ENCODE measurements around the gene KIRREL3.

KIRREL3 gene

DNA sequence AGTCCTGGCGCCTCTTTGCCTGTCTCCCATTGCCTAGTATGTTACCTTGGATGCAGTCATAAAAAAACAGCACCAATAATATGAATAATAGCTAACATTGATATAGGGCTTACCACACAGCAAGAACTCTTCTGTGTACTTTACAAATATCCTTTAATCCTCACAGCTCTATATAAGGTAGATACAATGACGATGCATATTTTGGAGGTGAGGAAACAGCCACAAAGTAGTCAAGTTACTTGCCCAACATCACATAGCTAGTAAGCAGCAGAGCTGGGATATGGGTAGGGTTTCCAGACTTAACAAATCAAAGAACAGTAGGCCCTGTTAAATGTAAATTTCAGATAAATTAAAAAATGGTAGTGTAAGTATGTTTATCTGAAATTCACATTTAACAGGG is 516.3 kb downstream of the KIRREL3 start:
- no peak for DNase-seq (ENCODE audit: low spot score)

DNA sequence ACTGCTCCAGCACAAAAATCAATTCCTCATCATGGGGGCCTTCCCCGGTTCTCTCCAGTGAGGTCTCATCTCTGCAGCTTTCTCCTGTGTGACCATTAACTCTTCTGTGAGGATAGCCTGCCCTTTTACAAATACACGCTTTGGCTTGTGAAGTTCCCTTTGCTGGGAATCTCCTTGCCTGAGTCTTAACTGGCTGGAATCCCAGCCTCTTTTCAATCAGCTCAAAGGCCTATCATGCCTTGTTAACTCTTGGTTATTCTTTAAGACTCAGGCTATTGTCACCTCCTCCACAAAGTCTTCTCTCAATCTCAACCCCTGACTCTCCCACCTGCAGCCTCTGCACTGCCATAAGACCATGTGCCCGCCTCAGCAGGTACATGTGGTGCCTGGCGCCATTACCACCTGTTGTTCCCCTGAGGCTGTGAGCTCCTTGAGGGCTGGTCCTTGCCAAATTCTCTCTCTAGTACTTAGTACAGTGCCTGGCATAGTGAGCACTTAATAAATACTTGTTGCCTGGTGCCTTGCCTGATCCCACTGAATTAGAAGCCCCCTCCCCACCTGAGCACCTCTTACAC is 516.9 kb downstream of the KIRREL3 start:
- no peak for DNase-seq (ENCODE audit: low spot score)

DNA sequence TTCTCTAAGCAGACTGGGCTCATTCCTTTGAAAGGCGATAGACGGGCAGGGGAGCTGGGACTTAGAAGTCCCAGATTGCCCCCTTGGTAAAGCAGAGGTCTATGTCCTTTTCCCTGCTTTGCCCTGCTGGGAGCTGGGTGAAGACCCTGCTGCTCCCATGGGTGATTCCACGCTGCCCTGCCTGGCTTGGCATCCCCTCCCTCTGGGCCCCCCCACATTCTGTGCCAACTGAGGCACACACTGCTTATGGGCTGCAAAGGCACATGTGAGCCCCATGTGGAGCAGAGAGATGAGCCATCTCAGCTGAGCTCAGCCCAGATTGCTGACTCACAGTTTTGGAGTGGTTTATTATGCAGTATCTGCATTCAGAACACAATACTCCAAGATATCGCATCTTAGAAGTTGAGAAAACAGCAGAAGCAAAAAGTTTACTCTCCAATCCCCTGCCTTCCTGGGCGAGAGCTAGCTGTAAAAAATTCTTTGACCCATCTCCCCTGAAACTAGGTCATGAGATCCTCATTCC is 517.9 kb downstream of the KIRREL3 start:
- DNase-seq (ENCODE audit: low spot score) = no peak

DNA sequence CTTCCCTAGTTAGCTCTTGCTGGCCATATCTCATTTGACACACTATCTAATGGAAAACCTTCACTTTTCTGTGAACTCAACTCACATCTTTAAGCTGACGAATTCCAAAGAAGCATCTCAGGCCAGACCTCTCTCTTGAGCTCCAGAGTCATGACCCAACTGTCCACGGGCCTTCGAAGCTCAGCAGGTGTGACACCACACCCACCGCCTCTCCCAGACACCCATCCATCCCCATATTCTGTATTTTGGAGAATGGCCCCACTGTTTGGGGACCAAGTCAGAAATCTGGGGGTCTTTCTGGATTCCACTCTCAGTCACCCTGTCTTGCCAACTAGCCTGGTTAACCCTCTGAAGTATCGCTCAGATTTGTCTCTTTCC is 519.3 kb downstream of the KIRREL3 start:
- no peak for DNase-seq (ENCODE audit: low spot score)

DNA sequence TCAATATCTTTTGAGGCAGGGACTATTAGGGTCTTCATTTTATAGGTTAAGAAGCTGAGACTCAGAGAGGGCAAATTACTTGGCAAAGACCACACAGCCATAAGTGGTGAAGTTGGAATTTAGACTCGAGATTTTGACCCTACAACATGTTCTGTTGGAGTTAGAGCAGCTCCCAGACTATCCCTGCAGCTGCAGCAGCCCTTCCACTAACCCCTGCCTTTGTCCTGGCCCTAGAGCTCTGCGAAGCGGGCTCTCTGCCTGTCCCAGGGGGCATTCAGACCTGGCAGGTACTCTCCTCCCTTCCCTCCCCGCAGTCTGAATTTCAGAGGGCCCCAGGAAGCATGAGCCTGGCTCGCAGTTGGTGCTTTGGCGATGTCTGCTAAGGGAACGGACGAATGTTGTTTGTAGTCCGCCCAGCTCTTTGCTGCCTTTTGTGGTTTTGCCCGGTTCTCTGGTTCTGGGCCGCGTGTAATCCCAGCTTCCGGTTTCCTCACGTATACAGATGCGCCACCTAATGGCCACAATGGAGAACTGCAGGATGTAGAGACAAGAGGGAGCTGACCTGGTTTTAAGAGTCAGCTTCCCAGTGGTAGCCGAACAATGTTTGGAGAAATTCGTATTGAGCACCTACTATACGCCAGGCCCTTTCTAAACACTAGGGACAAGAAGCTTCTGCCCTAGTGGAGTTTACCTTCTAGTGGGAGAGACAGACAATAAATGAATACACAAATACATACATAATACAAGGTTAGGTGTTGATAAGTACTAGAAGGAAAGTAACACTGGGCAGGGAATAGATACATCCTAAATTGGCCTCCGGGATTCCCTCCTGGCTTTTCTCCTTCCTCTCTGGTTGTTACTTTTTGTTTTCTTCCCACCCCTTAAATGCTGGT is 519.9 kb downstream of the KIRREL3 start:
- peak; percentile 81 for DNase-seq (ENCODE audit: low spot score)

DNA sequence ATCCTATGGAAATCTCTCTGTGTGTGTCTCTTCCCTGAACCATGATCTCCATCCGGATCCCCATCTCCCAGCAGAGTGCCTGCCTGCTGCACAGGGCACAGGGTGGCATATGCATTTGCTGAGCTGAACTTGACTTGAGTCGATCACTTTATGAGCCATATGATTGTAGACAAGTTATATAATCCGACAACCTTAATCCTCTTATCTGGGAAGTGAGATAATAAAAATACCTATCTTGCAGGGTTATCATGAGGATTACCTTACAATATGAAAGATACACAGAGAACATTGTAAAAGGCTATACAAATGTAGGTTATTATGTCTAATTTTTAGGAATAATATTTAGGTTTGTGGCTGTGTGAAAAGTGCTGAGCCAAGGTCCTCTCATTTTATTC is 520.6 kb downstream of the KIRREL3 start:
- DNase-seq (ENCODE audit: low spot score) = no peak

DNA sequence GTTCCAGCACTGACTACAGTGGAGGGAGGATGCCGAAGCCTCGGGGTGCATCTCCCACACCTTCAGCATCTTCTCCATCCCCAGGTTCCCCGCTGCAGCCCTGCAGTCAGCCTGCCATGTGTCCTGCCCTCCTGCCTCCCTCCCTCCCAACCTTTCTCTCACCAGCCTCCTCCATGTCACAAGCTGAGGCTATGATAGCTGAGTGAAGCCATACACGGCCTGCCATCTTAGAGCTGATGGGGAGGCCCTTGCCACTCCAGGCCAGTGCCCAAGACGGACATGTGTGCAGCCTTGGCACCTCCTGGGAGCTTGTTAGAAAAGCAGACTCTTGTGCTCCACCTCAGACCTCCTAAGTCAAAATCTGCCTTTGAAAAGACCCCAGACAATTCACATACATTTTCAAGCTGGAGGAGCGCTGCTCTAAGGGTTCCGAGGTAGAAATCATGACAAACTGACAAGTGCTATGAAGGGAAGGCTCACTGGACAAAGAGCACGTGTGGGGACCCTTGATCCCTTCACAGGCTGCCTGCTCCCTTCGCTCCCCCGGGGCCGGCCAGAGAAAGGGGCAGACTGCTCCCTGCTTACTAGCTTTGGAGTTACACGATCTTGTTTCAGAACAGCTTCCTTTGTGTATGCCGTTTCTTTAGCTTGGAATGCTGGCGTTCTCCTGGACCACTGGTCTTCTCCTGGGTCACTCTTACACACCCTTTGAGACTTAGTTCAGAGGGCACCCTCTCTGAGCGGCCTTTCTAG is 521.2 kb downstream of the KIRREL3 start:
- DNase-seq (ENCODE audit: low spot score) = no peak

DNA sequence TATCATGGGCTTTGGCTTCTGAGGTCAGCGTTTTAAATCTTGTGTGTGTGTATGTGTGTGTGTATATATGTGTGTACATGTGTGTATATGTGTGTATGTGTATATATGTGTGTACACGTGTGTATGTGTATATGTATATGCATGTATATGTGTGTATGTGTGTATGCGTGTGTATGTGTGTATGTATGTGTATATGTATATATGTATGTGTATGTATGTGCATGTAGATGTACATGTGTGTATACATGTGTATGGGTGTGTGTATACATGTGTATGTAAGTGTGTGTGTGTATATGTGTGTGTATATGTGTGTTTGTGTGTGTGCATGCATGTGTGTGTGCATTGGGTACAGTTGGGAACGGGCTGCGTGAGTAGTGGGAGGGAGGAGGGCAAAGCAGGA is 522.1 kb downstream of the KIRREL3 start:
- no peak for DNase-seq (ENCODE audit: low spot score)

DNA sequence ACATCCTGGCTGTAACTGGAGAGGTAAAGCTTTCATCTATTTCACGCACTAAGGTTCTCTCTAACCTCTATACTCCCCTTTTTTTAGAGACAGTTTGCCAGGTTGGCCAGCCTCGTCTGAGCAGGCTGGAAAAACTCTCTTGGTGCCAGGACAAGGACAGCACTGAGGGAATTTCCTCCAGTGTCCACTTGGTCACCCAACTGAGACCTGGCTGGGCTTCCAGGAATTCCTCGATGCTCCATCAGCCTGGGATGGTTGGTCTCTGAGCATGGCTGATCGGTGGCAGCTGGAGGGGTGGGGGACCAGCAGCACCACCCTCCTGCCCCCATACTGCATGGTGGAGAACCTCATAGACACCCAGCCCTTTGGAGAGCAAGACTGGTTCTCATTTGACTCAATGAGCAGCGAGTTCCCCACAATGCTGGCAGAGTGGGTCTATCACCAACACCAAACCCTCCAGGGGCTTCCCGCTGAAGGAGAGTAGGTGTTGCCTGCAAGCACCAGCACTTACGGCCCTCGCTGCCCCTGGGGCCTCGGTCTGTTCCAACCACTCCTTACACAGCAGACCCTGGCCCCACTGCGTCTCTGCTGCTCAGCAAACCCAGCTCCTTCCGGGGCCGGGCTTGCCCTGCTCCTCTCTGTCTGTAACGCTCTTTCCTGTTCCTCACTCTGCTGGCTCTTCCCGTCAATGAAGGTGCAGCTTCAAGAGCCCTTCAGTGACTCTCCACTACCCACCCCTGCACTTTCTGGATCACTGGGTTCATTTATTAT is 522.9 kb downstream of the KIRREL3 start:
- no peak for DNase-seq (ENCODE audit: low spot score)

DNA sequence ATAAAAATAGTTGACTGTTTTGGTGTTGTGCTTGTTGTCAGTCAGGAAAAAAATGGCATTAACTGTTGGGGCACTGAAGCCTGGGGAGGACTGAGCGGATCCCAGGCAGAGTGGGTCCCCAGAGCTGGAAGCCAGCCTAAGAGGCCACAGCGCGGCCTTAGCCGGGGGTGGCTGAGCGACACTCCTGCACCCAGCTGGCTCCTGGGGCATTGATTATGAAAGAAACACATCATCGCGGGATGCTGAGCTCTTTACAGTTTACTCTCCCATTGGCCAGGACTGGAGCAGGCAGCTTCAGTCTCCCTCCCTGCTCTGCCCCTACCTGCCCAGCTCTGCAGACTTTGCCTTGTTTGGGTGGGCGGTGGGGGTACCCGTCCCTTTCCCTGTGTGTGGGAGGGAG is 523.6 kb downstream of the KIRREL3 start:
- DNase-seq (ENCODE audit: low spot score) = no peak

DNA sequence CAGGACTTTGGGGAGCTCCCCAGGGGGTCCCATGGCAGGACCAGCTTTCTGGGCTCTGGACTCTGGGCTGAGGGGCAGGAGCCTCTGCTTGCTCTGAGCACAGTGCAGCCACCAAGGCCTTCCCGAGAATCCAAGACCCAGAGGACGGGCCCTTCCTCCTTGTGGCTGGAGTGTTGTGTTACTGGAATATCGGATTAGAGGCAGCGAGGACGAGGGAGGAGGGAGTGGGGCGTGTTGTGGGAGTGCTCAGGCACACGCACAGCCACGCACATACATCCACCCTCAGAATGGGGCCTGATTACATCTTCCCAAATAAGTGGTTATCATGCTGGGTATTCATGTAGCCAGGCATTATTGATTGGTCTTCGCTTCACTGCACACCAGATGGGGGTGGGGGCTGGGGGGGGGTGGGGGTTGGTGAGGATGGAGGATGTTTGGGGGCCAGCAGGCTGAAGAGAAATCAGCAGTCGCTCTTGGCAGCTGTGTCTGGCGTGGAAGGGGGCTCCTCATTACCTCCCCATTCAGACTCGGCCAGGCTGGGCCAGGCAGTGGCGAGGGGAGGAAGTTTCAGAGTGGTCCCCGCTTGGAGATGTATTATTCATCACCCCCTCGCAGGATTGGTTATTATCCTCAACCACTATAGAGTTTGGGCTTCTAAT is 524.2 kb downstream of the KIRREL3 start:
- DNase-seq (ENCODE audit: low spot score) = no peak

DNA sequence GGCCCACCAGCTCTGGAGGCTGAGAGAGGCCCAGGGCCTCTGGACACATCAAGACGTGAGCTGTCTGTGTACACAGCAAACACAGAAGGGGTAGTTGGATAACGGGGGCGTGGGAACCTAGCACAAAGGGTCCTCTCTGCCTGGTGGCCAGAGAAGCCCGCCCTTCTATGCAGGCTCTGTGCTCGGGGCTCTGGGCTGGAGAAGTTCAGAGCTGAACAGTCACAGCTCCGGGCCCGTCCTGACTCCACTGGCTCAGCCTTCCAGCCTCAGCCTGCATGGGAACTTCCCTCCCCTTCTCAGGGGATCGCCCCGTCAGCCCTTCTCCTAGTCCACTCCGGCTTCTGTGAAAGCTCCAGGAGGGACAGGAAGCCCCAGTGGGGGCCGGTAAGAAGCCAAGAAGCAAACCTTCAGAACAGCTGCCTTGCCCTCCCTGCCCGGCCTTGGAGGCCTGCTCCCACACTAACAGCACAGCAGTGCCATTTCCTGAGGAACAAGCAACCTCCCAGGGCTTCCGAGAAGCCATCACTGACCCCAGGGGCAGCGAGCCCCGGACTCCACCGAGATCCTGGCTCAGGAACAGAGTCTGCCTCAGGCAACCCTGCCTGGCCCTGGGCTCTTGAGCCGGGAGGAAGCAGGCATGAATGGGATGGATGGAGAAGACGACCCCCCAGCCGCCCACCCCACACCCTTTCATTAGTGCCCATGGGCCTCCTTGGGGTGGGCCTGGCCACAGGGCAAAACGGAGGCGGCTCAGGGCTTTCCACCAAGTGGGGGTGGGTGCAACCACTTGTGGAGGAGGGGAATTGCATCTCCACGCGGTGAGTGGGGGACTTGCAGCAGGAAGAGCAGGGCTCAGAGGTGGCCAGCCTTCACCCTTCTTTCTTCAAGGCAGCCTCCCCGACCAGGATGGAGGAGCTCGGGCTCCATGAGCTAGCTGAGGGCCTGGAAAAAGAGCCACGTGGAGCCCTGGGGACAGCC is 525.3 kb downstream of the KIRREL3 start:
- DNase-seq (ENCODE audit: low spot score) = no peak

DNA sequence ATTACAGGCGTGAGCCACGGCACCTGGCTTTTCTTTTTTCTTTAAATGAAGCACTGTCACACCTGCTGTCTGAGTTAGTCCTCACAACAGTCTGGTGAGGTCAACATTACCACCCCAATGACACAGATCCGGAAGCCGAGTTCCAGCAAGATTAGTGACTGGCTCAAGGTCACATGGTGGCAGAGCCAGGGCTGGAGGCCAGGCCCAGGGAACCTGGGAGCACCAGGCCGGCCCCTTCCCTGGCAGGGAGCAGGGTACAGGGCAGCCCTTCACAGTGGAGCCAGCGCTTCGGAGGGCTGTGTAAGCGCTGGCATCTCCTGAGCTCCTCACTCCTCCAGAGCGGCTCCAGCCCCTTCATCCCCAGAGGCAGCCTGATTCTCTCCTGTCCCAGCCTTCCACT is 526.4 kb downstream of the KIRREL3 start:
- no peak for DNase-seq (ENCODE audit: low spot score)

DNA sequence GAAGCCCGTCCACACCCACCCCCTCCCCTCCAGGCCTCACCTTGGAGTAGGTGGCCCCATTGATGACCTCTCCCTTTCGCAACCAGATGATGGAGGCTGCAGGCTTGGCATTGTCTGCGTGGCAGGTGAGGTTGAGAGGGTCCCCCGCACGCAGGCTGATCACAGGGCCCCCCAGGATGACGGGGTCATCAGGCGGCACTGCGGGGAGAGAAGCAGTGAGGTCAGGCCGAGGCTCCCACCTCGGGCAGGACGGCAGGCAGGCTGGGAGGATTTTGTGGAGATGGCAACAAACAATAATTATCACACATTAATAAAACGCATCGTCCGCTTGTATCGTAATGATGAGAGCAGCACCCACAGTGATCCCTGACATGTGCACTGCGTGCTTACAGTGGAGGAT is 527.3 kb downstream of the KIRREL3 start:
- DNase-seq (ENCODE audit: low spot score) = no peak

DNA sequence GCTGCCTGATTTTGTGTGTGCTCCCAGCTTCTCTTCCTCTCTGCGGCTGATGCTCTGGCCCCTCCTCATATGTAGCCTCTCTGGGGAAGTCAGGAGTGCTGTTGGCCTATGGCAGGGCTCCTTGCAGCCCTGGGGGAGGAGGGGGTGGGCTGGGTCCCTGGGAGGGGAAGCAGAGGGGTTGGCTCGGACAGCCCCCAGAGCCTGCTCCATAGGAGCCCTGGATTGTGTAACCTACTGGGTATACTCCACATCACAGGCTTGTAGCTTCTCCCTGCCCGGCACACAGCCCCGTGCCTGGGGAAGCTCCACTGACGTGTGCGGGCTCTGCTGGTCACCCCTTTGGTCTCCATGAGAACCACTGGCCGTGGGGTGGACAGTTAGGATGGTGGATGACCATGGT is 531.3 kb downstream of the KIRREL3 start:
- DNase-seq (ENCODE audit: low spot score) = no peak

DNA sequence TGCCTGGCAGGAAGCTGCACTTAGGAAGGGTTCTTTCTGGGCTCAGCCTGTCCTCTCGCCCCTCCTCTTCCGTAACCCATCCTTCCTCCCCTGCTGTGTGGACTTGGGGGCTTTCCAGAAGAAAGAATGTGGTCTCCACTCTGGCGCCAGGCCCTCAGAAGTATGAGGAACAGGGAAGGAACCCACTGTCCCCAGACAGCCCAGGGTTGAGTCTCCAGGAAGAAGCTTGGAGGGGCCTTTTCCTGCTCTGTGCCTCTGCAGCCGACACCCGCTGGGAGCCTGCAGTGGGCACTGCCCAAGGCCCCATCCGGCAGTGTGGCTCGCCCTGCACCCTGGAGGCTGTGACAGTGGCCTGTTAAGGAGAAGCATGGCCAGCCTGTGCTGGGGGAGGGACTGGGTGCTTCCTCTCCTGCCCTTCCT is 532.5 kb downstream of the KIRREL3 start:
- DNase-seq (ENCODE audit: low spot score) = no peak

DNA sequence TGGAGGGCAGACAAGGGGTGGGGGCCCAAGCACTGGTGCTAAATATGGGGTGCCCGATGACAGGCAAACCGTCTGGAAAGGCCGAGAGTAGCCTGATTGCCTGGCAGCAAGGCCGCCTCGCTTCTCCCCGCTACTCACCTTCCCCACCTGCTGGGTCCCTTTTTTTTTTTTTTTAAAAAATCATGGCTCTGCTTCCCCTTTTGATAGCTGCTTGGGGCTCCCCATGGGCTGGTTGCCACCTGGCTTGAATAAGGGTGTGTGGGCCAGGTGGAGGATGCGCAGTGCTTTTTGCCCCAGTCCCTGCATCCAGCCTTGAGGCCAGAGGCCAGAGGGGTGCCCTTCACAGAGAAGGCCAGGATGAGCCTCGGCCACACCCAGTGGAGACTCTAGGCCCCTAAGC is 533.1 kb downstream of the KIRREL3 start:
- no peak for DNase-seq (ENCODE audit: low spot score)

DNA sequence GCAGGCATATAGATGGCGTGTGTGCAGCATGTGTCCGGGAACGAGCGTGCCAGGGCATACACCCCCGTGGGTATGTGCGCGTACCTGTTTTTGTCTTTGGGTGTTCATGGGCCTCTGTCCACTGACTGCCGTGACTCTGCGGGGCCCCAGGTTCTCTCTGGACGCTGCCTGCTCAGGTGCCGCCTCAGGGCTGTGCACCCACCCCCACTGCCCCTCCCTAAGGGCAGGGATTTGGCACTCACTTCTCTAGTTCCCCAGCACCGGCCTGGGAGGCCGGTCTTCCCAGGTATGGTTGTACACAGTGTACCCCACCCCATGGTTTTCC is 533.6 kb downstream of the KIRREL3 start:
- no peak for DNase-seq (ENCODE audit: low spot score)

DNA sequence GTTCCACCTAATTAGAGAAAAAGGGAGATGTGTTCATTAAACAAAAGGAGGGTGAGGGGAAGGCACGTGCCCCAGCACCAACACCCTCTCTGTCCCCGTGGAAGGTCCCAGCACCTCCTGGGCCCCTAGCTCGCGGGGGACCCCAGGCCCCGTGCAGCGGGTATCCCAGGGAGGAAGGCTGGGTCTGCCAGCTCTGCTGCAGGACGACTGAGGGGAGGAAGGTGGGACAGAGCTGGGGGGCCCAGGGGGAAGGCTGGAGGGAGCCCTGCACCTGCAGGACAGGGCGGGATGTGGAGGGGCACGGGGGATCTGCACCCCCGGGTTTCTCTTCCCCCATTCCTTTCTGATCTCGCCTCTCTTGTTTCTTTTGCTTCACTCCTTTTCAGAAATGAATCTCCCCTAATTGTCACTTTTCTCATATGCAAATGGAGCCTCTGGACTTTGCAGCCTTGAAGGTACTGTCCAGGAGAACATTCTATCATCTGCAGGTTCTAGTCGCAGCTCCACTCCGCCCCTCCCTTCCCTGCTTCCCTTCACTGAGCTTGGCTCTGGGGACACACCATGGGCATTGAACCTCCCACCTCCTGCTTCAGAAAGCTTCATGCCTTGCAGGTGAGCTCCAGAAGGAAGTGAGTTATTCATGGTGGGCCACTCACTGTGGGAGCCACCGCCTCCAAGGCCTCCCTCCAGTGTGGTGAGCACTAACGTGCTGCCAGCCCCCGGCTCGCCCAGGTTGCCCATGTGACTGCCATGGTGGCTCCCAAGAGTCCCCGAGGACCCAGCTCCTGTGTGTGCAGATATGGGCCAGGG is 534.1 kb downstream of the KIRREL3 start:
- DNase-seq (ENCODE audit: low spot score) = no peak
